DND-41 (cell line): ENCODE data around the gene ST3GAL6.

ENCODE experiments used
- EZH2 ChIP-seq: IDR thresholded peaks from 3 replicates; pipeline ENCODE4 v1.6.1; 2012; ENCODE audit warnings: borderline replicate concordance, low read depth, mild to moderate bottlenecking, moderate library complexity, low read length, inconsistent platforms; ENCODE audit not compliant: severe bottlenecking
- TF ChIP-seq, protein P1 (sequence below): IDR thresholded peaks from 2 replicates; pipeline ENCODE4 v1.5.1; 2012; ENCODE audit warnings: borderline replicate concordance, low read length, moderate library complexity, mild to moderate bottlenecking; ENCODE audit not compliant: poor library complexity, severe bottlenecking; ENCODE audit errors: extremely low read depth

DNA sequence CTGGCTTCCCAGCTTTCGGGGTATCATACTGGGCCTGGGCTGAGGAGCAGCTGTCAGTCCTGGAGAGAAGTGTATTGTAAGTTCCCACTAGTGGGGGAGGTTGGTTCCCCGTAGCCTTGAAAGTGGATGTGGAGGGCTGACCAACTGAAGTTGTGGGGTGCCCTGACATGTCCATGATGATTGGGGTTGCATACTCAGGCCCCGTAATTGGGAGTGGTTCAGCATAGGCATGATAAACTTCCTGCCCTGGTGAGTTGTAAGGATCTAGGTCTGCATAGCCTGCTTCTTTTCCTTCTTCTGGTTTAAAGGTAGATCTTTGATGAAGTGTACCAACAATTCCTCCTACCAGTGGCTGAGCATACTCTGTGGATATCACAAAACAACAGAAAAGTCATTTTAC lies 36.3 kb downstream of the ST3GAL6 start:
- TF ChIP-seq EZH2, result no peak
- TF ChIP-seq, protein P1, sequence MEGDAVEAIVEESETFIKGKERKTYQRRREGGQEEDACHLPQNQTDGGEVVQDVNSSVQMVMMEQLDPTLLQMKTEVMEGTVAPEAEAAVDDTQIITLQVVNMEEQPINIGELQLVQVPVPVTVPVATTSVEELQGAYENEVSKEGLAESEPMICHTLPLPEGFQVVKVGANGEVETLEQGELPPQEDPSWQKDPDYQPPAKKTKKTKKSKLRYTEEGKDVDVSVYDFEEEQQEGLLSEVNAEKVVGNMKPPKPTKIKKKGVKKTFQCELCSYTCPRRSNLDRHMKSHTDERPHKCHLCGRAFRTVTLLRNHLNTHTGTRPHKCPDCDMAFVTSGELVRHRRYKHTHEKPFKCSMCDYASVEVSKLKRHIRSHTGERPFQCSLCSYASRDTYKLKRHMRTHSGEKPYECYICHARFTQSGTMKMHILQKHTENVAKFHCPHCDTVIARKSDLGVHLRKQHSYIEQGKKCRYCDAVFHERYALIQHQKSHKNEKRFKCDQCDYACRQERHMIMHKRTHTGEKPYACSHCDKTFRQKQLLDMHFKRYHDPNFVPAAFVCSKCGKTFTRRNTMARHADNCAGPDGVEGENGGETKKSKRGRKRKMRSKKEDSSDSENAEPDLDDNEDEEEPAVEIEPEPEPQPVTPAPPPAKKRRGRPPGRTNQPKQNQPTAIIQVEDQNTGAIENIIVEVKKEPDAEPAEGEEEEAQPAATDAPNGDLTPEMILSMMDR, result no peak
